Suprapubic skin (tissue), 4 donors: ENCODE measurements around the gene KRR1.
"Not testable (repeated sequence)": the region's sequence is repeated elsewhere in the genome, so short reads cannot be mapped to it uniquely, and the experiment has no call there.

ENCODE experiments used
- CTCF ChIP-seq, 2 donors: fragments of 200-600 bp in 1 of 2; fragments of 450-650 bp in 1 of 2; sonication (generic) in 1 of 2; IDR thresholded peaks; one replicate each; pipeline ENCODE4 v1.5.1; 2016 to 2019; ENCODE audit warnings: antibody characterized with exemption in 2 of 2, mild to moderate bottlenecking in 1 of 2, moderate library complexity in 1 of 2
- EP300 ChIP-seq: sonication (generic); formaldehyde crosslinking; IDR thresholded peaks from one replicate; pipeline ENCODE4 v1.6.1; 2017; ENCODE audit warnings: antibody characterized with exemption
- POLR2A ChIP-seq, 2 donors: fragments of 450-650 bp; IDR thresholded peaks; one replicate each; pipeline ENCODE4 v1.6.1; 2017; ENCODE audit warnings: antibody characterized with exemption in 2 of 2, mild to moderate bottlenecking in 2 of 2, moderate library complexity in 2 of 2
- POLR2AphosphoS5 ChIP-seq, 3 donors: sonication (generic); formaldehyde crosslinking; IDR thresholded peaks; one replicate each; pipeline ENCODE4 v1.6.1; 2017; ENCODE audit warnings: antibody characterized with exemption in 3 of 3

DNA sequence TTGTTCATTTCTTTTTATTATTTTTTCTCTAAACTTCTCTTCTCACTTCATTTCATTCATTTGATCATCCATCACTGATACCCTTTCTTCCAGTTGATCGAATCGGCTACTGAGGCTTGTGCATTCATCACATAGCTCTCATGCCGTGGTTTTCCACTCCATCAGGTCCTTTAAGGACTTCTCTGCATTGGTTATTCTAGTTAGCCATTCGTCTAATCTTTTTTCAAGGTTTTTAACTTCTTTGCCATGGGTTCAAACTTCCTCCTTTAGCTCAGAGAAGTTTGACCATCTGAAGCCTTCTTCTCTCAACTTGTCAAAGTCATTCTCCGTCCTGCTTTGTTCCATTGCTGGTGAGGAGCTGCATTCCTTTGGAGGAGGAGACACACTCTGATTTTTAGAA is 10.7 kb upstream of the KRR1 start:
- not testable (repeated sequence) for TF ChIP-seq CTCF (IDR thresholded peaks at IDR 0.05); POLR2A (IDR thresholded peaks at IDR 0.05); EP300; POLR2AphosphoS5 (IDR thresholded peaks at IDR 0.05)
